HL-60/S4 treated with retinoic acid at 250 ng/mL for 4 days and 3 days (cell line): ENCODE results near the gene UBXN1.

Source experiments
- in situ Hi-C: fragments of 300-500 bp; cut with MboI; formaldehyde crosslinking; loops from 2 replicates; pipeline ENCODE4 v1.7.0; 2022; ENCODE audit warnings: low sequenced_read_pairs

UBXN1 gene

GRCh38 chr11:62648185-62648966 lies 30.5 kb downstream of the UBXN1 start:
- in situ Hi-C loops, result no loop called here

GRCh38 chr11:62647609-62648005 lies 31.3 kb downstream of the UBXN1 start:
- in situ Hi-C loops, result no loop called here

GRCh38 chr11:62646825-62647608 lies 31.9 kb downstream of the UBXN1 start:
- in situ Hi-C loops, result no loop called here

GRCh38 chr11:62645946-62646824 lies 32.7 kb downstream of the UBXN1 start, which contains the start of gene GANAB:
Gene GANAB, minus strand, starts transcription at chr11:62646613. Its CDS starts 14 bp downstream, at chr11:62646599.
- in situ Hi-C loops, result no loop called here

GRCh38 chr11:62645671-62645945 lies 33.3 kb downstream of the UBXN1 start:
- in situ Hi-C loops, result no loop called here

DNA sequence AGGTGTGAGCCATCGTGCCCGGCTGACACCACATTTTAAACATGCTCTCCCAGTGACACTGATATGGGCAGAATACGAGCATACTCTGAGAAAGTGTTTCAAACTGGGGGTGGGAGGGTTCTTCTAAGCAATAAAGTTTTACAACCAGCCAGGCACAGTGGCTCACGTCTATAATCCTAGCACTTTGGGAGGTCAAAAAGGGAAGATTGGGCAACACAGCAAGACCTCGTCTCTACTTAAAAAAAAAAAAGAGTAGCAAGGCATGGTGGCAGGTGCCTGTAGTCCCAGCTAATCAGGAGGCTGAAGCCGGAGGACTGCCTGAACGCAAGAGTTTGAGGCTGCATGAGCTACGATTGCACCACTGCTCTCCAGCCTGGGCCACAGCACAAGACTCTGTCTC lies 34.7 kb downstream of the UBXN1 start:
- in situ Hi-C loops, result no loop called here

DNA sequence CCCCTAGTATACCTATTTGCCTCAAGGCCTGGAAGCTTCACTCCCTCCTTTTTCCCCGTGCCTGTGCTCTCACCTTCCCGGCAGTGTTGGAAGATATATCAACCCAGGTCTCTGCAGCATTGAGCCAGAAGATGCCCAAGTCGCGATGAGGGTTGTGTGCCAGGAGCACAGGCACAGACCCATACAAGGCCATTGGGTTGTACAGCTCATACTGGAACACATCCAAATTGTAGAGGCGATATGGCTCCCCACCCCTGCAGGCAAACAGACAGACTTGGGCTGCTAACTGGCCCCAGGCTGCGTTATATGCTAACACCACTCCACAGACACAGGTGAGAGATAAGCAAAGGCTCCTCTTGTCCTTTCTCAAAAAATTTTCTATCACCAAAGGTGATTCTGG lies 46.4 kb downstream of the UBXN1 start:
- in situ Hi-C loops, result no loop called here

DNA sequence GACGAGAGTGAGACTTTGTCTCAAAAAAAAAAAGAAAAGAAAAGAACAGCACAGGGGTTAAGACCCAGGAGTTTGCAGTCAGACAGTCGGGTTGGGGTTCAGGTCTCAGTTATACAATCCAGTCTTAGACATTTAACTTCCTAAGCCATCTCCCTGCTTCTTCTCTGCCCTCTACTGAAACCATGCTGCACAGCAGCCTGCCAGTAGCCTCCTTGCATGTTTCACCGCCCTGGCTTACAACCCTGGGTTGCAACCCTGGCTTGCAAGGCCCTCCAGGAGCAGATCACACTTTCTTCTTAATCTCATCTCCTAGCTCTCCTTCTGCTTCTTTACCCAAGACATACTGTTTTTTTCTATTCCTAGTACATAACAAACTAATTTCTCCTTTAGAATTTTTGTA lies 51.2 kb downstream of the UBXN1 start:
- in situ Hi-C loops, result no loop called here
